ENCODE results near the gene KREMEN1. TPM values are rescaled to one million over a fixed set of nuclear protein-coding genes. Genes with fewer than 3 reads are reported as not detected.

KREMEN1 gene
- total and polyA plus RNA-seq, 12 donors = 4.3 to 58.7 (median 27.8) TPM

GRCh38 chr22:29184849-29185490 lies 112.1 kb downstream of the KREMEN1 start:
- H3K9me3 ChIP-seq (replicated peaks in 1 of 3) = no peaks in the 10 kb centered on the region
- H3K27me3 ChIP-seq = no peaks in the 10 kb centered on the region
- H3K4me1 ChIP-seq (replicated peaks in 1 of 2) = no peaks in the 10 kb centered on the region
- no peak overlapping the region for H3K27ac ChIP-seq
- H3K4me3 ChIP-seq = no peak overlapping the region
- no peaks in the 10 kb centered on the region for H3K36me3 ChIP-seq (replicated peaks in 1 of 2)
- DNase-seq = no peak
- no peak for TF ChIP-seq CTCF (IDR thresholded peaks at IDR 0.05)
- TF ChIP-seq POLR2A (IDR thresholded peaks at IDR 0.05) = no peak
- intact Hi-C loops (cut with DNase I) = no loop called here
- WGBS, 4 donors = 87 to 89% (median 88%) methylated on average over 9 to 12 of the region's 12 CpGs

GRCh38 chr22:29186302-29186701 lies 113.5 kb downstream of the KREMEN1 start:
- no peak for DNase-seq
- no peaks in the 10 kb centered on the region for H3K36me3 ChIP-seq (replicated peaks in 1 of 2)
- no peaks in the 10 kb centered on the region for H3K9me3 ChIP-seq (replicated peaks in 1 of 3)
- WGBS, 4 donors = 91 to 100% (median 96%) methylated on average over 1 of the region's 1 CpG
- no peak for TF ChIP-seq CTCF (IDR thresholded peaks at IDR 0.05)
- no peak for TF ChIP-seq POLR2A (IDR thresholded peaks at IDR 0.05)
- intact Hi-C loops (cut with DNase I) = no loop called here
- H3K4me3 ChIP-seq = no peak overlapping the region
- no peaks in the 10 kb centered on the region for H3K4me1 ChIP-seq (replicated peaks in 1 of 2)
- H3K27me3 ChIP-seq = no peaks in the 10 kb centered on the region
- no peak overlapping the region for H3K27ac ChIP-seq

GRCh38 chr22:29187831-29188230 lies 115.0 kb downstream of the KREMEN1 start:
- WGBS, 4 donors = 85 to 88% (median 87%) methylated on average over 6 to 7 of the region's 7 CpGs; no CpG with 5 or more reads in 1 of the 4 donors
- no peak for DNase-seq
- H3K36me3 ChIP-seq (replicated peaks in 1 of 2) = no peaks in the 10 kb centered on the region

GRCh38 chr22:29190051-29190450 lies 117.2 kb downstream of the KREMEN1 start:
- H3K27ac ChIP-seq = no peak overlapping the region
- no peak for DNase-seq
- TF ChIP-seq POLR2A (IDR thresholded peaks at IDR 0.05) (no peak), CTCF (IDR thresholded peaks at IDR 0.05) (no peak)
- no peaks in the 10 kb centered on the region for H3K36me3 ChIP-seq (replicated peaks in 1 of 2)
- H3K4me3 ChIP-seq = no peak overlapping the region
- 86 to 98% (median 95%) methylated on average over 6 to 8 of the region's 8 CpGs for WGBS, 4 donors
- no peaks in the 10 kb centered on the region for H3K4me1 ChIP-seq (replicated peaks in 1 of 2)
- H3K27me3 ChIP-seq = no peaks in the 10 kb centered on the region
- intact Hi-C loops (cut with DNase I) = no loop called here
- no peaks in the 10 kb centered on the region for H3K9me3 ChIP-seq (replicated peaks in 1 of 3)

More at GRCh38 chr22:29187831-29188230, 115.0 kb downstream of the KREMEN1 start:
- H3K4me3 ChIP-seq = no peak overlapping the region
- intact Hi-C loops (cut with DNase I) = no loop called here
- TF ChIP-seq CTCF (IDR thresholded peaks at IDR 0.05) (no peak), POLR2A (IDR thresholded peaks at IDR 0.05) (no peak)
- no peak overlapping the region for H3K27ac ChIP-seq
- no peaks in the 10 kb centered on the region for H3K9me3 ChIP-seq (replicated peaks in 1 of 3)
- H3K27me3 ChIP-seq = no peaks in the 10 kb centered on the region
- H3K4me1 ChIP-seq (replicated peaks in 1 of 2) = no peaks in the 10 kb centered on the region
